Progenitor cell of endocrine pancreas (in vitro differentiated cells): Measurements from ENCODE around the gene PKLR. TPM values are rescaled to one million over a fixed set of nuclear protein-coding genes. Genes with fewer than 3 reads are reported as not detected.
"Not testable (repeated sequence)": the region's sequence is repeated elsewhere in the genome, so short reads cannot be mapped to it uniquely, and the experiment has no call there.

Source experiments
- DNase-seq: peaks from one replicate; pipeline ENCODE4 v3.0.0; 2021; ENCODE audit warnings: low spot score; ENCODE audit not compliant: unreplicated experiment
- H3K27ac Mint-ChIP-seq: 2 replicates; pipeline ENCODE4 v1.8.0; 2021; ENCODE audit warnings: mild to moderate bottlenecking, moderate library complexity, mixed read lengths
- H3K27me3 Mint-ChIP-seq: 2 replicates; pipeline ENCODE4 v1.8.0; 2021; ENCODE audit warnings: mixed read lengths
- H3K36me3 Mint-ChIP-seq: 2 replicates; pipeline ENCODE4 v1.8.0; 2022; ENCODE audit warnings: mixed read lengths; ENCODE audit not compliant: insufficient read depth
- H3K4me1 Mint-ChIP-seq: 2 replicates; pipeline ENCODE4 v1.8.0; 2021; ENCODE audit warnings: low read depth, mixed read lengths
- H3K4me3 Mint-ChIP-seq: 2 replicates; pipeline ENCODE4 v1.8.0; 2021; ENCODE audit warnings: low read depth, mild to moderate bottlenecking, moderate library complexity, mixed read lengths
- H3K9me3 Mint-ChIP-seq: 2 replicates; pipeline ENCODE4 v1.8.0; 2021; ENCODE audit warnings: low read depth, mixed read lengths
- CTCF ChIP-seq: fragments of 200-600 bp; sonication (generic); IDR thresholded peaks from one replicate; pipeline ENCODE4 v1.5.0; 2021; ENCODE audit warnings: antibody characterized with exemption, mild to moderate bottlenecking; ENCODE audit not compliant: unreplicated experiment
- total RNA-seq: library from RNA; stranded (reverse); gene quantifications from 2 replicates; pipeline ENCODE4 v1.2.1, GENCODE V29; 2021

The PKLR gene
- total RNA-seq, 1 donor from 2014 or later: 0.57 TPM

GRCh38 chr1:155295942-155296267 is 5.3 kb downstream of the PKLR start:
- Mint-ChIP-seq H3K27ac (no peak overlapping the region), H3K4me3 (no peak overlapping the region), H3K27me3 (peaks cover 27% of the 10 kb centered on the region), H3K4me1 (no peaks in the 10 kb centered on the region), H3K36me3 (no peaks in the 10 kb centered on the region), H3K9me3 (no peaks in the 10 kb centered on the region)
- no peak for TF ChIP-seq CTCF
- no peak for DNase-seq

GRCh38 chr1:155295183-155295941 is 5.9 kb downstream of the PKLR start:
- peaks cover 27% of the 10 kb centered on the region for H3K27me3 Mint-ChIP-seq
- H3K4me1 Mint-ChIP-seq: no peaks in the 10 kb centered on the region
- H3K4me3 Mint-ChIP-seq: no peak overlapping the region
- no peak overlapping the region for H3K27ac Mint-ChIP-seq
- TF ChIP-seq CTCF: no peak
- H3K9me3 Mint-ChIP-seq: no peaks in the 10 kb centered on the region
- H3K36me3 Mint-ChIP-seq: no peaks in the 10 kb centered on the region
- DNase-seq: no peak

GRCh38 chr1:155294520-155295182 is 6.6 kb downstream of the PKLR start:
- no peaks in the 10 kb centered on the region for H3K4me1 Mint-ChIP-seq

GRCh38 chr1:155293086-155293749 is 8.0 kb downstream of the PKLR start:
- Mint-ChIP-seq H3K4me1 (no peaks in the 10 kb centered on the region), H3K9me3 (no peaks in the 10 kb centered on the region), H3K27ac (no peak overlapping the region), H3K36me3 (no peaks in the 10 kb centered on the region), H3K4me3 (no peak overlapping the region), H3K27me3 (peaks cover 27% of the 10 kb centered on the region)
- no peak for TF ChIP-seq CTCF
- no peak for DNase-seq

More at GRCh38 chr1:155294520-155295182, 6.6 kb downstream of the PKLR start:
- no peak for TF ChIP-seq CTCF
- no peaks in the 10 kb centered on the region for H3K36me3 Mint-ChIP-seq
- H3K4me3 Mint-ChIP-seq: no peak overlapping the region
- no peaks in the 10 kb centered on the region for H3K9me3 Mint-ChIP-seq
- no peak for DNase-seq
- H3K27ac Mint-ChIP-seq: no peak overlapping the region
- peaks cover 27% of the 10 kb centered on the region for H3K27me3 Mint-ChIP-seq

- H3K27ac Mint-ChIP-seq, H3K4me1 Mint-ChIP-seq, H3K36me3 Mint-ChIP-seq, DNase-seq, H3K4me3 Mint-ChIP-seq, H3K9me3 Mint-ChIP-seq: not testable (repeated sequence)
- H3K27me3 Mint-ChIP-seq: peaks cover 14% of the 10 kb centered on the region
Measured at GRCh38 chr1:155291006-155291405, 10.2 kb downstream of the PKLR start.
